Measurements from ENCODE around the gene MOCS3.
A peak's percentile ranks its signal among the peaks of the same experiment; 100 is the strongest.

Gene MOCS3, protein sequence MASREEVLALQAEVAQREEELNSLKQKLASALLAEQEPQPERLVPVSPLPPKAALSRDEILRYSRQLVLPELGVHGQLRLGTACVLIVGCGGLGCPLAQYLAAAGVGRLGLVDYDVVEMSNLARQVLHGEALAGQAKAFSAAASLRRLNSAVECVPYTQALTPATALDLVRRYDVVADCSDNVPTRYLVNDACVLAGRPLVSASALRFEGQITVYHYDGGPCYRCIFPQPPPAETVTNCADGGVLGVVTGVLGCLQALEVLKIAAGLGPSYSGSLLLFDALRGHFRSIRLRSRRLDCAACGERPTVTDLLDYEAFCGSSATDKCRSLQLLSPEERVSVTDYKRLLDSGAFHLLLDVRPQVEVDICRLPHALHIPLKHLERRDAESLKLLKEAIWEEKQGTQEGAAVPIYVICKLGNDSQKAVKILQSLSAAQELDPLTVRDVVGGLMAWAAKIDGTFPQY

DNA sequence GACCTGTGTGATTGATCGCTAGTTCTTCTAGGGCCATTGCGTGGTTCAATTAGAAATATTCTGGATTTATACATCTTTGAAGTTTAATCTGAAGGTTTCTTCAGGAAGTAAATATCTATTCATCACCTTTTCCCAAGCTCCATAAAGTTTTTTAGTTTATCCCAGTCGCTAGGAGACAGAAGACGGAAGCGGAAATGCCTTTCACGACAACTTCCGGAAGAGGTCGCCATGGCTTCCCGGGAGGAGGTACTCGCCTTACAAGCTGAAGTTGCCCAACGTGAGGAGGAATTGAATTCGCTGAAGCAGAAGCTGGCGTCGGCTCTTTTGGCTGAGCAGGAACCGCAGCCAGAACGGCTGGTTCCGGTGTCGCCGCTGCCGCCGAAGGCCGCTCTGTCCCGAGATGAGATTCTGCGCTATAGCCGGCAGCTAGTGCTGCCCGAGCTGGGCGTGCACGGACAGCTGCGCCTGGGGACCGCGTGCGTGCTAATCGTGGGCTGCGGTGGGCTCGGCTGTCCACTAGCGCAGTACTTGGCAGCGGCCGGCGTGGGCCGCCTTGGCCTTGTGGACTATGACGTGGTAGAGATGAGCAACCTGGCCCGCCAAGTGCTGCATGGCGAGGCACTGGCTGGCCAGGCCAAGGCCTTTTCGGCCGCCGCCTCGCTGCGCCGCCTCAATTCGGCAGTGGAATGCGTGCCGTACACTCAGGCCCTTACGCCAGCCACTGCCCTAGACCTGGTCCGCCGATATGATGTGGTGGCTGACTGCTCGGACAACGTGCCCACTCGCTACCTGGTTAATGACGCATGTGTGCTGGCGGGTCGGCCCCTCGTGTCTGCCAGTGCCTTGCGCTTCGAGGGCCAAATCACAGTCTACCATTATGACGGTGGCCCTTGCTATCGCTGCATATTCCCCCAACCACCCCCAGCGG, at the start of gene MOCS3:
TSS of gene MOCS3 (plus strand) at position 204 of the 928 bp plus-strand sequence. CDS start at position 229, 25 bp downstream.
- H3K27ac Mint-ChIP-seq: peak within 1 kb of the TSS; percentile 100
- peaks cover 33% of the 10 kb centered on the region for H3K36me3 Mint-ChIP-seq (ENCODE audit: low read depth)
- peaks cover 8% of the 10 kb centered on the region for H3K27me3 Mint-ChIP-seq (ENCODE audit: low read depth, poor library complexity)

DNA sequence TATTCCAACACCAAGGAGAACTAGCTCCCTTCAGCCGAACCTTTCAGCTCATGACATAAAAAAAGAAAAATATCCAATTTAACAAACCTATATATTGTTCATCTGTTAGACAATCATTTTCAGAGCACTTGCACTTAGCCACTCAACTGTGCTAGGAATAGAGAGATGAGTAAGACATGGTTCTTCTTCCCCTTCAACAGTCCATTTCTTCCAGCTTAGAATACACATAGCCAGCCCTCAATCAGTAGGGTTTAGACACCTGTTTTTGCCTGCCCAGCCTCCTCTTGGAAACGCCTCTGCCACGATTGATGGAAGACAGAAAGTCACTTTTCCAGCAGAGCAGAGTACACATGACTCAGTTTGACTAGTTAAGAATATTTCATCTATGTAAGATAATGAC, 49.2 kb upstream of the MOCS3 start:
- peaks cover 11% of the 10 kb centered on the region for H3K4me1 Mint-ChIP-seq
- TF ChIP-seq, protein P1, sequence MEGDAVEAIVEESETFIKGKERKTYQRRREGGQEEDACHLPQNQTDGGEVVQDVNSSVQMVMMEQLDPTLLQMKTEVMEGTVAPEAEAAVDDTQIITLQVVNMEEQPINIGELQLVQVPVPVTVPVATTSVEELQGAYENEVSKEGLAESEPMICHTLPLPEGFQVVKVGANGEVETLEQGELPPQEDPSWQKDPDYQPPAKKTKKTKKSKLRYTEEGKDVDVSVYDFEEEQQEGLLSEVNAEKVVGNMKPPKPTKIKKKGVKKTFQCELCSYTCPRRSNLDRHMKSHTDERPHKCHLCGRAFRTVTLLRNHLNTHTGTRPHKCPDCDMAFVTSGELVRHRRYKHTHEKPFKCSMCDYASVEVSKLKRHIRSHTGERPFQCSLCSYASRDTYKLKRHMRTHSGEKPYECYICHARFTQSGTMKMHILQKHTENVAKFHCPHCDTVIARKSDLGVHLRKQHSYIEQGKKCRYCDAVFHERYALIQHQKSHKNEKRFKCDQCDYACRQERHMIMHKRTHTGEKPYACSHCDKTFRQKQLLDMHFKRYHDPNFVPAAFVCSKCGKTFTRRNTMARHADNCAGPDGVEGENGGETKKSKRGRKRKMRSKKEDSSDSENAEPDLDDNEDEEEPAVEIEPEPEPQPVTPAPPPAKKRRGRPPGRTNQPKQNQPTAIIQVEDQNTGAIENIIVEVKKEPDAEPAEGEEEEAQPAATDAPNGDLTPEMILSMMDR (IDR thresholded peaks at IDR 0.05): no peak
- peaks cover 57% of the 10 kb centered on the region for H3K36me3 Mint-ChIP-seq (ENCODE audit: low read depth)
- H3K4me3 Mint-ChIP-seq: no peak overlapping the region
- H3K27ac Mint-ChIP-seq: peak overlapping the region; percentile 28
- no peaks in the 10 kb centered on the region for H3K9me3 Mint-ChIP-seq
- no peak for DNase-seq
- H3K27me3 Mint-ChIP-seq (ENCODE audit: low read depth, poor library complexity): no peaks in the 10 kb centered on the region

More for the DNA sequence above, at the start of gene MOCS3:
- H3K9me3 Mint-ChIP-seq: no peaks in the 10 kb centered on the region
- TF ChIP-seq, protein P1 (IDR thresholded peaks at IDR 0.05): no peak
- DNase-seq: peak; percentile 73
- H3K4me3 Mint-ChIP-seq: peak within 1 kb of the TSS; percentile 99
- H3K4me1 Mint-ChIP-seq: peaks cover 51% of the 10 kb centered on the region

DNA sequence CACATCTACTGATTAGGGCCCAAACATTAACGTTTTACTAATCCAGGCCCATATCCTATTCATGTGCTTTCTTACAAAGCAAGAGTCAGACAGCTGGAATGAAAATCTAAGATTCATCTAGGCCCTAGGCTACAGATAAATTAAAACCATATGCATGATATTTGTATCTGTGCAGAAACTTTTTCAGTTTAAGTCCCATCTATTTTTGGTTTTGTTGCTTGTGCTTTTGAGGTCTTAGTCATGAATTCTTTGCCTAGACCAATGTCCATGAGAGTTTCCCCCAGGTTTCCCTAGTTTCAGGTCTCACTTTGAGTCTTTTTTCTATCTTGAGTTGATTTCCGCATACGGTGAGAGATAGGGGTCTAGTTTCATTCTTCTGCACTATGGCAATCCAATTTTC, 47.6 kb upstream of the MOCS3 start:
- Mint-ChIP-seq H3K4me3 (no peak overlapping the region), H3K4me1 (peaks cover 27% of the 10 kb centered on the region), H3K9me3 (no peaks in the 10 kb centered on the region), H3K27ac (no peak overlapping the region), H3K27me3 (ENCODE audit: low read depth, poor library complexity) (no peaks in the 10 kb centered on the region), H3K36me3 (ENCODE audit: low read depth) (peaks cover 60% of the 10 kb centered on the region)
- TF ChIP-seq, protein P1 (IDR thresholded peaks at IDR 0.05): no peak
- no peak for DNase-seq

DNA sequence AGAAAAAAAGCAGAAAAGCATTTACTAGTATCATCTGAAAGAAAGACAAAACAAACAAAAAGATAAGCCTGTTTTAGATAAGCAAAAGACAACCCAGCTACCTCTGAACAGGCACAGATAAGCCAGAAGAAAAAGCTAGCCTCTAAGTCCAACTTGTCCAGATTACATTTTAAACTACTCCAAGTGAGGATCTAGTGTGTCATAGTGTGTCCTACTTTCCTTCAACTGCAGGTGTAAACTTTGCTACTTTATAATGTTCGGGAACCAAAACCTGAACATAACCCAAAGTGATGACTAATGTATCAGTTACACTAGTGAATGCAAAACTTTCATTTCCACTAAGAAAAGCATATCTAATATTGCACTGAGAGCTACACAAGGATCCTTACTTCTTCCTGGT, 46.9 kb upstream of the MOCS3 start:
- no peaks in the 10 kb centered on the region for H3K9me3 Mint-ChIP-seq
- no peaks in the 10 kb centered on the region for H3K27me3 Mint-ChIP-seq (ENCODE audit: low read depth, poor library complexity)
- DNase-seq: no peak
- peaks cover 34% of the 10 kb centered on the region for H3K4me1 Mint-ChIP-seq
- TF ChIP-seq, protein P1 (IDR thresholded peaks at IDR 0.05): no peak
- H3K36me3 Mint-ChIP-seq (ENCODE audit: low read depth): peaks cover 60% of the 10 kb centered on the region
- no peak overlapping the region for H3K27ac Mint-ChIP-seq
- no peak overlapping the region for H3K4me3 Mint-ChIP-seq

- Mint-ChIP-seq H3K36me3 (ENCODE audit: low read depth) (peaks cover 64% of the 10 kb centered on the region), H3K27ac (peak overlapping the region; percentile 91), H3K4me1 (peaks cover 55% of the 10 kb centered on the region), H3K27me3 (ENCODE audit: low read depth, poor library complexity) (no peaks in the 10 kb centered on the region), H3K4me3 (no peak overlapping the region), H3K9me3 (no peaks in the 10 kb centered on the region)
- TF ChIP-seq, protein P1 (IDR thresholded peaks at IDR 0.05): no peak
- no peak for DNase-seq
Measured at GRCh38 chr20:50913690-50914375, 44.8 kb upstream of the MOCS3 start.
